ENCODE data around the gene ARSH.
"Not testable (repeated sequence)": the region's sequence is repeated elsewhere in the genome, so short reads cannot be mapped to it uniquely, and the experiment has no call there.

ARSH gene

GRCh38 chrX:3006495-3006894 is at the start of gene ARSH:
TSS of gene ARSH (plus strand) at chrX:3006546. CDS start at chrX:3006613, 67 bp downstream.
- no peak for DNase-seq

GRCh38 chrX:2958199-2958598 is 48.1 kb upstream of the ARSH start:
- no peak for DNase-seq

GRCh38 chrX:2960861-2961515 is 45.4 kb upstream of the ARSH start:
- DNase-seq, result no peak

GRCh38 chrX:2962381-2962780 is 44.0 kb upstream of the ARSH start:
- no peak for DNase-seq

- DNase-seq, result not testable (repeated sequence)
Observed at GRCh38 chrX:2963449-2963848, 42.9 kb upstream of the ARSH start.

GRCh38 chrX:2963992-2964794 is 42.2 kb upstream of the ARSH start:
- not testable (repeated sequence) for DNase-seq

- DNase-seq, result no peak
Observed at GRCh38 chrX:2965965-2966364, 40.4 kb upstream of the ARSH start.

GRCh38 chrX:2967012-2967411 is 39.3 kb upstream of the ARSH start:
- DNase-seq, result no peak

- DNase-seq, result no peak
Observed at GRCh38 chrX:2967584-2967983, 38.8 kb upstream of the ARSH start.

- no peak for DNase-seq
Observed at GRCh38 chrX:2967998-2968909, 38.1 kb upstream of the ARSH start.

- DNase-seq, result no peak
Observed at GRCh38 chrX:2969021-2969420, 37.3 kb upstream of the ARSH start.

GRCh38 chrX:2972391-2972790 is 34.0 kb upstream of the ARSH start:
- no peak for DNase-seq

- DNase-seq, result no peak
Observed at GRCh38 chrX:2974961-2975360, 31.4 kb upstream of the ARSH start.

- not testable (repeated sequence) for DNase-seq
Observed at GRCh38 chrX:2978639-2979038, 27.7 kb upstream of the ARSH start.

- DNase-seq, result no peak
Observed at GRCh38 chrX:2984342-2984741, 22.0 kb upstream of the ARSH start.

- DNase-seq, result no peak
Observed at GRCh38 chrX:2989565-2989964, 16.8 kb upstream of the ARSH start.

- no peak for DNase-seq
Observed at GRCh38 chrX:3010532-3010931, 4.2 kb downstream of the ARSH start.

GRCh38 chrX:3017492-3017891 is 11.1 kb downstream of the ARSH start:
- no peak for DNase-seq

GRCh38 chrX:3024176-3024575 is 17.8 kb downstream of the ARSH start:
- DNase-seq, result no peak

- DNase-seq, result no peak
Observed at GRCh38 chrX:3026074-3026815, 19.9 kb downstream of the ARSH start.

GRCh38 chrX:3029129-3029528 is 22.8 kb downstream of the ARSH start:
- no peak for DNase-seq

GRCh38 chrX:3037218-3037617 is 30.9 kb downstream of the ARSH start:
- DNase-seq, result no peak

GRCh38 chrX:3044196-3044595 is 37.9 kb downstream of the ARSH start:
- no peak for DNase-seq
